NCI-H2029 treated with DMSO at 0.1 percent for 48 hours (cell line): Measurements from ENCODE around the gene SOWAHB.
"Not testable (repeated sequence)": the region's sequence is repeated elsewhere in the genome, so short reads cannot be mapped to it uniquely, and the experiment has no call there.

Experiments
- DNase-seq: peaks from one replicate; lab custom pipeline; 2025; lab: John Stamatoyannopoulos, UW

Gene SOWAHB

DNA sequence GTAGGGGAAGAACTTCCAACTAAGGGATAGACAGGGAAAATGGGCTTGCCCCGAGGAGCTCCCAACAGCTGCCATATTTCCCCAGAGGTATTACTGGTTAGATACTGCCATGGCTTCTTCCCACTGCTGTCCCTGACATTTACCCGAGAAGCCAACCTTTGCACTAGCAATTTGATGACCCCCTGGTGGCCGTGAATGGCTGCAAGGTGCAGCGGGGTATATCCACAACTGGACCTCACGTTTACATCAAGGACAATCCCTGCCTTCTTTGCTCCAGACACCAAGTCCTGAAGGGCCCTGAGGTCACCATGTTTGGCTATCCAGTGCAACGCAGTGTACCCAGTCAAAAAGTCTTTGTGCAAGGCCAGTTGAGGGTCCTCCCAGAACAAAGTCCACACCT lies 2.3 kb downstream of the SOWAHB start:
- no peak for DNase-seq

- DNase-seq: no peak
Observed at GRCh38 chr4:76894537-76895255, 3.2 kb downstream of the SOWAHB start.

- no peak for DNase-seq
Observed at GRCh38 chr4:76892601-76893000, 5.3 kb downstream of the SOWAHB start.

- DNase-seq: no peak
Observed at GRCh38 chr4:76892001-76892400, 5.9 kb downstream of the SOWAHB start.

DNA sequence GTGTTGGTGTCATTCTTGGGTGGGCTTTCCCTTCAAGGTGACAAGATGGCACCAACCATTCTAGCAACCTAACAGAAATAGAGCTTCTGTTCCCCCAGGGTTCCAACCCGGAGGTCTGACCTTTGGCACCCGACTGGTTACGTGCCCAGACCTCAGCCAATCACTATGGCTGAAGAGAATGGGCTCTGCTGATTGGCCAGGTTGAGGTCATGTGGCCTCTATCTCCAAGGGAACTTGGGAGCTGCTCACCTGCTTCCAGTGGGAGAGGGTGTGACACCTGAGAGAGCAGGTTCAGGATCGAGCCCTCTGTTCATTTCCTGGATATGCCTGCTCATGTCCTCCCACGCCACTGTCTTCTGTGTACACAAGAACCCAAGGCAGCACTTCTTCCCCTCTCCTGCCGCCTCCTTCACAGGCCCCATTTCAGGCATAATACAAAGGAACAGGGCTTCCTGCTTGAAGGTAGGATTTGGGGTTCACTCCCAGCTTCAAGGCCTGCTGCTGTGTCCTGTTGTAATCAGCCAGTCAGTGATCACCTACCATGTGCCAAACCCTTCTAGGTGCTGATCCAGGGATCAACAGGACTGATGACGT lies 11.0 kb downstream of the SOWAHB start:
- DNase-seq: no peak

- no peak for DNase-seq
Observed at GRCh38 chr4:76886214-76886613, 11.7 kb downstream of the SOWAHB start.

DNA sequence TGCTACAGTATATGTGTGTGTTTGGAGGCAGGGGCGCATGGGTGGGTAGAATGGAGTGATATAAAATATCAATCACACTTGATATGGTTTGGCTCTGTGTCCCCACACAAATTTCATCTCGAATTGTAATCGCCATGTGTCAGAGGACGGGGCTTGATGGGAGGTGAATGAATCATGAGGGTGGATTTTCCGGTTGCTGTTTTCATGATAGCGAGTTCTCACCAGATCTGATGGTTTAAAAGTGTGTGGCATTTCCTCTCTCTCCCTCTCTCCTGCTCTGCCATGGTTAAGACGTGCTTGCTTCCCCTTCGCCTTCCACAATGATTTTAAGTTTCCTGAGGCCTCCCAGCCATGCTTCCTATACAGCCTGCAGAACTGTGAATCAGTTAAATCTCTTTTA lies 14.8 kb downstream of the SOWAHB start:
- no peak for DNase-seq

- DNase-seq: peak; percentile 22
Observed at GRCh38 chr4:76882630-76883029, 15.3 kb downstream of the SOWAHB start.

GRCh38 chr4:76881375-76881774 lies 16.6 kb downstream of the SOWAHB start:
- peak; percentile 80 for DNase-seq

DNA sequence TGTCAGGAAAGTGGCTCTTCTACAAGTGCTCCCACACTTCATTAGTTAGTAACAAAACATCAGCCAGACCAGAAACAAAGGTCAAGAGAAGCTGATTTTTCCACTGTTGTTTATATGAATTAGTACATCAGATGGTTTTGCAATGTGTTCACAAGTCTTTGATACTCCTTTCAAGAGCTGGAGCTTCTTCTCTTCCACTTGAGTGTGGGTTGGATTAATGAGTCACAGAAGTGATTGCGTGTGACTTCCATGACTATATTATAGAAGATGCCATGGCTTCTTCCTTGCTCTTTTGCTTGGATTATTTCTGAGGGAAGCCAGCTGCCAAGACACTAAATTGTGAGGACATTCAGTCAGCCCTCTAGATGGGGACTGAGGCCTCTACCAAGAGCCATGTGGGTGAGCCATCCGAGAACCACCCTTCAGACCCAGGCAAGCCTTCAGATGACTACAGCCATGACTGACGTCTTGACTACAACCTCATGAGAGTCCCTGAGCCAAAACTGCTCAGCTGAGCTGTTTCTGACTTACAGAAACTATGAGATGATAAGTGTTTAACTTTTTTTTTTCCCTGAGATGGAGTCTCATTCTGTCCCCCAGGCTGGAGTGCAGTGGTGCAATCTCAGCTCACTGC lies 18.1 kb downstream of the SOWAHB start:
- no peak for DNase-seq

GRCh38 chr4:76878641-76879165 lies 19.2 kb downstream of the SOWAHB start:
- DNase-seq: not testable (repeated sequence)

DNA sequence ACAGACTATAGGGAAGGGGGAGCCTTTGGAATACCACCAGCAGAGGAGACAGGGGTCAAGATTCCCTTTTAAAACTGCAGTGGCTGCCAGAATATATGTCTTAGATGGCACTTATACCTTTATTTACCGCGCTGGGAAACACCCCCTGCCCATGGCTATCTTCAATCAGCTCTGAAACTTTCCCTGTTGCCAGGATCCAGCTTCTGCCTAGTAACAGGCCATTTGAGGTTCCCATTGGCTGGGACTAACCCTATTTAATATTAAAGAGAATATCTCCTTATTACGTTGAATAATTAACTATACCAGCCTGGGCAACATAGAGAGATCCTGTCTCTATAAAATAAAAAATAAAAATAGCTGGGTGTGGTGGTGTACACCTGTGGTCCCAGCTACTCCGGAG lies 23.8 kb downstream of the SOWAHB start:
- no peak for DNase-seq

GRCh38 chr4:76873495-76873894 lies 24.4 kb downstream of the SOWAHB start:
- no peak for DNase-seq

DNA sequence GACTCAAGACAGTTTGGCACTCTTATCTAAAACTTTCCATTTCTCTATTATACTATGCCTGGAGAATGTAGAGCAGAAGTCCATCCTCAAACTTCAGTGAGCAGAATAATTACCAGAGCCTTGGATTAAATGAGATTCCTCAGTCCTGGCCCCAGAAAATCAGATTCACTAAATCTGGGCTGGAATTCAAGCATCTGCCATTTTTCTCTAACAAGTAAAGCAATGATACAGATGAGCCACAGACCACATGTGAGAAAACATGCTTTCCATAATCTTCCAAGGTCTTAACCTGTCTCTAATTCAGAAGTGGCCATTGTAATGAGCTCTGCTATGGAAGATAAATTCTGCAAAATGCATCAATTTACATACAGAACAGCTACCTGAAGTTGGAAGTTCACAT lies 25.4 kb downstream of the SOWAHB start:
- no peak for DNase-seq

- not testable (repeated sequence) for DNase-seq
Observed at GRCh38 chr4:76868780-76869179, 29.2 kb downstream of the SOWAHB start.

- no peak for DNase-seq
Observed at GRCh38 chr4:76867880-76868655, 29.9 kb downstream of the SOWAHB start.

- DNase-seq: no peak
Observed at GRCh38 chr4:76867377-76867776, 30.6 kb downstream of the SOWAHB start.

DNA sequence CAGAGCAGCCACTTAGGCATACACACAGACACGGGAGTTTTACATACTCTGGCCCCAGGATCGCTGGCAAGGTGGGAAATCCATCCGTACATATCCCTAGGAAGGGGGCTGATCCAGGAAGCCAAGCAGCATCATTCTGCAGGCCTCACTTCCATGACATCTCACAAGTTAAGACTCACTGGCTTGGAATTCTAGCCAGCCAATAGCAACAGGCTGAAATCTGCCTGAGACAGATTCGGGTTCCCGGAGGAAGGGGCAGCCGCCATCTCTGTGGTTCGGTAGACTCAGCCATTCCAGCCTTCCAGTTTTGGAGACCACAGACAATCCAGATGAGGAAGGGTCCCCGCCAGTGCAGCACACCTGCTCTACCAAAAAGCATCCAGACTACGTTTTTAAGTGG lies 31.3 kb downstream of the SOWAHB start:
- DNase-seq: no peak

DNA sequence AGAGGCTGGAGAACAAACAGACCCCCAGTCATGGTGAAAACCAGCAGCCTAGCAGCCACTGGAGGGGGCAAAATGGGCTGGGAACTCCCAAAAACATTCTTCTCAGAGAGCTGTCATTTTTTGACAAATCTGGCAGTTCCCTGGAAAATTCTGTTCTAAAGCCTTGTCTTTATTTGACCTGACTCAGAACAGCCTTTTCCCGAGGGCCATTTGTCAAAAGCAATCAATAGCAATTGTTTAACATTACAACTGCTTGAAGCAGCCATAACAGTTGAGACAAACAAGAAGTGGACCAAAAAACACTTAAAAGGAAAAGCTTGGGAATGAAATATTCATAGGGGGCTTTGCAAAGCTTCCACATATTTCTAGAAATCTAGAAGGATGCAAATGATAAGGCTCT lies 39.6 kb downstream of the SOWAHB start:
- DNase-seq: no peak

DNA sequence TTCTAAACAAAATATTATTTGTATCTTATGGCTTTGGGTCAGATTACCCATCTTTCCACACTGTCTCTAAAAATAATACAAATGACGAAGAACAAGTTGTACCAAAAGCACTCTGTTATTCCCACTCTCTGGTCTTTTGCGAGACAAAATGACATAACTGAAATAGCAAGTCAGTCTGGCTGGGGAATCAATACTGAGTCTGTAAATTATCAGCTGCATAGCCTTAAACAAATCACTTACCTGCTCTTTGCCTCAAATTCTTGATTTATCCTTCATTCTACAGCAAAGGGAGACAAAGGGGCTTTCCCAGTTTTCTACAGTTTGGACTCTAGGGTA lies 40.9 kb downstream of the SOWAHB start:
- DNase-seq: no peak

- DNase-seq: no peak
Observed at GRCh38 chr4:76856243-76857073, 41.5 kb downstream of the SOWAHB start.

DNA sequence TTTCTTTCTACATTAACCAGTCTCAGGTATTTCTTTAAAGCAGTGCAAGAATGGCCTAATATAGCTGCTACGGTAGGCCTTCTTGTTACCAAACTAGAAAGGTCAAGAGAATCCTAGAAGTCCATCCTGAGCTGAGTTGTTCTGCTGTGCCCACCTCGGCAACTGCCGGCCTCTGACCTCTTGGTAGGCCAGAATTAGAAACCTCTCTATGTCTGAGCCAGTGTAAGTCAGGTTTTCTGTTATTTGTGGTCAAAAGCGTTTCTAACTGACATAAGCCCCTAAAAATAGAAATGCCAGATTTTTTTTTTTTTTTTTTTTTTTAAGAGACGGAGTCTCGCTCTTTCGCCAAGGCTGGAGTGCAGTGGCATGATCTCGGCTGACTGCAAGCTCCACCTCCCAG lies 43.1 kb downstream of the SOWAHB start:
- no peak for DNase-seq
